ENCODE measurements around the gene ADORA2B. TPM values are rescaled to one million over a fixed set of nuclear protein-coding genes. Genes with fewer than 3 reads are reported as not detected.
"Not testable (repeated sequence)": the region's sequence is repeated elsewhere in the genome, so short reads cannot be mapped to it uniquely, and the experiment has no call there.

ADORA2B gene
- total RNA-seq, 2 experiments from 2014 or later = 4.1 to 4.2 TPM

DNA sequence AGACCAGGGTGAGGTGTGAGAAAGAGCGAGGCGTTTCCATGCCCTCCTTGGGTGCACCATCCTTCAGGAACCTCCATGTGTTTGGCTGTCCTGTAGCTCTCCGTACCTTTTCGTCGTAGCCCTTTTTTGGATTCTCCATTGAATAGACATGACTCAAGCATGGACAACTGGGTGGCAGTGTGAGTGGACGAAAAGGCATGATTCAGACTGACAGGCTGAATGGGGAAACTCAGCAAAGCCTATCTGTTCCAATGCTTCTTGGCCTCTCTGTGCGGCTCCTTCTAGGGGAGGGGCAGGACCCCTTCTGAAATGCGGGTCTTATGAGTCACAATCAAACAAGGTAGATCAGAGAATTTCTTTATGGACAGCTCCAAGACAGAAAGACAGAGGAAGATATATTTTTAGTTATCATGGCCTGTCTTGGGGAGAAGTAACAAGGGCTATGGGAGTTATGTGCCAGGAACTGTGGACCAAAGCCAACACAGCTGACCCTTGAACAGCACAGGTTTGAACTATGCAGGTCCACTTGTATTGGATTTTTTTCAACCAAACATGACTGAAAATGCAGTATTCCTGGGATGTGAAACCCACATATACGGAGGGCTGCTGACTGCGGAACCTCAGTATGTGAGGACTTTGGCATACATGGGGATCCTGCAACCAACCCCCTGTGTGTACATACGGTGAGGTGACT is 22.9 kb downstream of the ADORA2B start:
- peaks cover 34% of the 10 kb centered on the region for H3K4me1 Mint-ChIP-seq
- H3K4me3 Mint-ChIP-seq = no peak overlapping the region
- H3K36me3 Mint-ChIP-seq = peaks cover 3% of the 10 kb centered on the region
- DNase-seq (no peak), ATAC-seq (ENCODE audit: low read depth) (no peak)
- H3K27ac Mint-ChIP-seq = no peak overlapping the region
- H3K9me3 Mint-ChIP-seq = no peaks in the 10 kb centered on the region
- POLR2A ChIA-PET = interaction anchor here (0.6 kb wide), 1 partner anchor 8 kb away, joined by 4 read pairs; no protein-coding TSS in a partner anchor
- H3K27me3 Mint-ChIP-seq = no peaks in the 10 kb centered on the region

DNA sequence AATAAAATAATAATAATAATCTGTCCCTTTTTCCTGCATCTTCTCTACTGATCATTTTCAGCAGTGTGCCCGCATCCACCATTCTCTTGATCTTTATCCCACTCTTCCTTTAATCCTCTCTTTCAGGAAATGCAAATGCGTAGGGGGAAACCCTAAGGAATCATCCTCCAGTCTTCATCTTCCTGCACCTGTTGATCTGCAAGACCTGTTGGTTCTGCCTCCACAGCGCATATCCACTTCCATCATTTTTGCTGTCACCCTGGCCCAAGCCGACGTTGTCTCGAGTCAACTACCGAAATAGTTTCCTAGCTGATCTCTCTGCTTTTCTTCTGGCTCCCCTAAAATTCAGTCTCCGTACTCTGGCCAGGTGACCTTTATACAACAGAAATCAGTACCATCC is 24.5 kb downstream of the ADORA2B start:
- no peak for DNase-seq
- no peaks in the 10 kb centered on the region for H3K27me3 Mint-ChIP-seq
- peaks cover 3% of the 10 kb centered on the region for H3K36me3 Mint-ChIP-seq
- POLR2A ChIA-PET = no interaction called here
- H3K4me3 Mint-ChIP-seq = no peak overlapping the region
- no peaks in the 10 kb centered on the region for H3K9me3 Mint-ChIP-seq
- no peak overlapping the region for H3K27ac Mint-ChIP-seq
- ATAC-seq (ENCODE audit: low read depth) = no peak
- H3K4me1 Mint-ChIP-seq = peaks cover 40% of the 10 kb centered on the region

- no peak for ATAC-seq (ENCODE audit: low read depth)
- no peak for DNase-seq
- H3K36me3 Mint-ChIP-seq = peaks cover 3% of the 10 kb centered on the region
- no peak overlapping the region for H3K4me3 Mint-ChIP-seq
- H3K4me1 Mint-ChIP-seq = peaks cover 36% of the 10 kb centered on the region
- H3K27me3 Mint-ChIP-seq = no peaks in the 10 kb centered on the region
- POLR2A ChIA-PET = no interaction called here
- H3K27ac Mint-ChIP-seq = no peak overlapping the region
- no peaks in the 10 kb centered on the region for H3K9me3 Mint-ChIP-seq
Observed at GRCh38 chr17:15970500-15970899, 25.6 kb downstream of the ADORA2B start.

DNA sequence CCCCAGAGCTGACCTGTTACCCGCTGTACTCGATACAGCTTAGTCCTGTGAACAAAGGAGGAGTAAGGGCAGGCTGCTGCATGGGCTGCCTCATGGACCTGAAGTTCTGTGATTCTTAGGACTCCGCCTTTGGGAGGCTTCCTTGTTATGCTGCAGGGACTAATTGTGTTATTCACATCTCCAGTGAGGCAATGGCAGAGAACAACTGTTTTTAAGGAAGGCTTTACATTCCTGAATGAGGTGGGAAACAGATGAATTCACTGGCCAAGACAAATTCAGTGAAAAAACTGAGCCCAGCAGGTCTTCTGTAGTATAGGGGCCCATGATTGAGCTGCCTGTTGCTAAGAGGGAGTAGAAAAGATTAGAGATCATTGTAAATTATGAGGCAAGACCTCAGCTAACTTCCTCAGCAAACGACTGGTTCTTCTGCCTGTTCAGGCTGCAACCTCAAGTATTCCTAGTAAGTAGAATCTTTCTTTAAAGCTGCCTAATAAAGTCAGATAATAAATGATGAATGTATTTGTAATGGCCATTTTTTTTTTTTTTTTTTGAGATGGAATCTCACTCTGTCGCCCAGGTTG is 26.3 kb downstream of the ADORA2B start:
- no peaks in the 10 kb centered on the region for H3K9me3 Mint-ChIP-seq
- no peak for ATAC-seq (ENCODE audit: low read depth)
- peaks cover 3% of the 10 kb centered on the region for H3K36me3 Mint-ChIP-seq
- no peak overlapping the region for H3K4me3 Mint-ChIP-seq
- H3K27ac Mint-ChIP-seq = no peak overlapping the region
- H3K27me3 Mint-ChIP-seq = no peaks in the 10 kb centered on the region
- no peak for DNase-seq
- POLR2A ChIA-PET = no interaction called here
- H3K4me1 Mint-ChIP-seq = peaks cover 31% of the 10 kb centered on the region

- POLR2A ChIA-PET = no interaction called here
- Mint-ChIP-seq H3K27ac (no peak overlapping the region), H3K36me3 (peaks cover 5% of the 10 kb centered on the region), H3K9me3 (no peaks in the 10 kb centered on the region), H3K4me3 (no peak overlapping the region), H3K4me1 (peaks cover 25% of the 10 kb centered on the region), H3K27me3 (no peaks in the 10 kb centered on the region)
- no peak for DNase-seq
- ATAC-seq (ENCODE audit: low read depth) = no peak
Observed at GRCh38 chr17:15971882-15972281, 27.0 kb downstream of the ADORA2B start.

GRCh38 chr17:15972497-15972951 is 27.6 kb downstream of the ADORA2B start:
- DNase-seq (no peak), ATAC-seq (ENCODE audit: low read depth) (no peak)
- H3K4me3 Mint-ChIP-seq = no peak overlapping the region
- no peaks in the 10 kb centered on the region for H3K9me3 Mint-ChIP-seq
- H3K27me3 Mint-ChIP-seq = no peaks in the 10 kb centered on the region
- H3K27ac Mint-ChIP-seq = no peak overlapping the region
- peaks cover 21% of the 10 kb centered on the region for H3K4me1 Mint-ChIP-seq
- POLR2A ChIA-PET = no interaction called here
- peaks cover 10% of the 10 kb centered on the region for H3K36me3 Mint-ChIP-seq

DNA sequence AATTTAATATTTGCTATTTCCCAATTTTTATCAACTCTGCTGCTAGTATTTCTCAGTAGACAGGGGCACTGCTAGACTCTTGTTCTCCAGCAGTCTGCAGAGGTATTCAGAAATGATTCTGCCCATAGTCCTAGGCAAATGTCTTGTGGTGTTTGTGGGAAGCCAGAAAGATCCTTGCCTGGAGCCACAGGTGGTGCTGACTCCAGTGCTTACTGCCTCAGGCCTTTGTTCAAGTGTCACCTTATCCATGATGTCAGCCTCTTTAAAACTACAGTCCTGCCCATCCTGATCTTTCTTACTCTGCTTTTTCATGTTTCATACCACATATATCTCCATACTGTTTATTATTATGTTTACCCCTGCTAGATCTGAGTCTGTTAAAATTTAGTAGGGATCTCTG is 28.1 kb downstream of the ADORA2B start:
- Mint-ChIP-seq H3K9me3 (no peaks in the 10 kb centered on the region), H3K36me3 (peaks cover 12% of the 10 kb centered on the region), H3K27me3 (no peaks in the 10 kb centered on the region), H3K4me1 (peaks cover 19% of the 10 kb centered on the region), H3K4me3 (no peak overlapping the region), H3K27ac (no peak overlapping the region)
- DNase-seq = no peak
- ATAC-seq (ENCODE audit: low read depth) = no peak
- POLR2A ChIA-PET = no interaction called here

GRCh38 chr17:15973834-15974233 is 28.9 kb downstream of the ADORA2B start:
- H3K9me3 Mint-ChIP-seq = no peaks in the 10 kb centered on the region
- peaks cover 20% of the 10 kb centered on the region for H3K4me1 Mint-ChIP-seq
- no peak overlapping the region for H3K27ac Mint-ChIP-seq
- POLR2A ChIA-PET = no interaction called here
- no peak for ATAC-seq (ENCODE audit: low read depth)
- peaks cover 14% of the 10 kb centered on the region for H3K36me3 Mint-ChIP-seq
- H3K4me3 Mint-ChIP-seq = no peak overlapping the region
- no peaks in the 10 kb centered on the region for H3K27me3 Mint-ChIP-seq
- DNase-seq = no peak

- no peak for ATAC-seq (ENCODE audit: low read depth)
- Mint-ChIP-seq H3K36me3 (peaks cover 29% of the 10 kb centered on the region), H3K27ac (no peak overlapping the region), H3K27me3 (no peaks in the 10 kb centered on the region), H3K4me3 (no peak overlapping the region), H3K9me3 (no peaks in the 10 kb centered on the region), H3K4me1 (peaks cover 31% of the 10 kb centered on the region)
- no peak for DNase-seq
- POLR2A ChIA-PET = no interaction called here
Observed at GRCh38 chr17:15977894-15978293, 33.0 kb downstream of the ADORA2B start.

DNA sequence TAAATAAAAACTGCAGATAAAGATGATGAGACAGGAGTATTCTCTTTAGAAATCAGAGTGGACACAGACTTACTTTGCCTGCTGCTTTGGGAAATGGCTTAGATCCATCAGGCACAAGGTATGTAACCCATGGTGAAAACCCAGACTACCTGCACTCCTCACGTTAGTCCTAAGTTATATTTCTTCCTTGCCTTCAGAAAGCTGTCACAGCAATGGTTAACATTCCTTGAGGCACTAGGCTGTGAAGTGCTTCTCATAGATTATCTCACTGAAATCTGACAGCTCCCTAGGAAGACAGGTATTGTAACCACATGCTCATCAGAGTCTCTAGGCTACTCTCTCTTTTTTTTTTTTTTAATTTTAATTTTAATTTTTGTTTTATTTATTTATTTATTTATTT is 33.7 kb downstream of the ADORA2B start:
- Mint-ChIP-seq H3K27ac (no peak overlapping the region), H3K27me3 (no peaks in the 10 kb centered on the region), H3K4me1 (peaks cover 25% of the 10 kb centered on the region), H3K4me3 (no peak overlapping the region), H3K36me3 (peaks cover 30% of the 10 kb centered on the region), H3K9me3 (no peaks in the 10 kb centered on the region)
- POLR2A ChIA-PET = no interaction called here
- no peak for DNase-seq
- no peak for ATAC-seq (ENCODE audit: low read depth)

GRCh38 chr17:15979013-15979412 is 34.1 kb downstream of the ADORA2B start:
- POLR2A ChIA-PET; H3K27ac Mint-ChIP-seq; DNase-seq; ATAC-seq (ENCODE audit: low read depth); H3K9me3 Mint-ChIP-seq; H3K27me3 Mint-ChIP-seq; H3K4me3 Mint-ChIP-seq: not testable (repeated sequence)
- Mint-ChIP-seq H3K36me3 (peaks cover 34% of the 10 kb centered on the region), H3K4me1 (peaks cover 25% of the 10 kb centered on the region)

DNA sequence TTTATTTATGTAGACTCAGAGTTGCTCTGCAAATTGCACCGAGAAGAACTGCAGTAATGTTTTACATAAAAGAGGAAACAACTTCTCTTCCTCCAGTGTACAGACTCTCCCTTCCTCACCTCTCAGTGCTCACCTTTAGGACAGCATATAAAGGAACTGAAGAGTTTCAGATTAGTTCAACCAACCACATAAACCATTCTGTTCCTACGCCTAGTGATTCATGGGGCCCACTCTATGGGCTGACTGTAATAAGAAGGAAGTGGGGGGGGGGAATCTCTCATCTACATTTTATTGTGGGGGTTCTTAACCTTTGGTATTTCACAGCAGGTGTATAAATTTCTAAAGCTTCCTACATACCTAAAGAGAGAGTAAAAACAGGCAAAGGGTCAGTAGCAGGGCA is 36.3 kb downstream of the ADORA2B start:
- peaks cover 43% of the 10 kb centered on the region for H3K36me3 Mint-ChIP-seq
- peak overlapping the region; percentile 31 for H3K27ac Mint-ChIP-seq
- H3K4me1 Mint-ChIP-seq = peaks cover 23% of the 10 kb centered on the region
- no peaks in the 10 kb centered on the region for H3K9me3 Mint-ChIP-seq
- POLR2A ChIA-PET = no interaction called here
- DNase-seq = no peak
- ATAC-seq (ENCODE audit: low read depth) = peak; percentile 97
- no peaks in the 10 kb centered on the region for H3K27me3 Mint-ChIP-seq
- H3K4me3 Mint-ChIP-seq = peak overlapping the region; percentile 22

GRCh38 chr17:15981646-15982580 is 37.0 kb downstream of the ADORA2B start:
- H3K36me3 Mint-ChIP-seq = peaks cover 47% of the 10 kb centered on the region
- H3K27me3 Mint-ChIP-seq = no peaks in the 10 kb centered on the region
- ATAC-seq (ENCODE audit: low read depth) (no peak), DNase-seq (no peak)
- peak overlapping the region; percentile 46 for H3K27ac Mint-ChIP-seq
- H3K4me1 Mint-ChIP-seq = peaks cover 21% of the 10 kb centered on the region
- H3K9me3 Mint-ChIP-seq = no peaks in the 10 kb centered on the region
- POLR2A ChIA-PET = no interaction called here
- H3K4me3 Mint-ChIP-seq = no peak overlapping the region
